NT2/D1 (cell line): ENCODE data around the gene CACNB2.

ENCODE experiments used
- SUZ12 ChIP-seq: IDR thresholded peaks from 2 replicates; pipeline ENCODE4 v1.6.1; 2011; ENCODE audit not compliant: insufficient read length, insufficient read depth; ENCODE audit errors: extremely low read depth
- YY1 ChIP-seq: IDR thresholded peaks from 2 replicates; pipeline ENCODE4 v1.6.1; 2011; ENCODE audit not compliant: insufficient read length, insufficient read depth
- ZNF274 ChIP-seq: IDR thresholded peaks from 2 replicates; pipeline ENCODE4 v1.6.1; 2011; ENCODE audit warnings: mild to moderate bottlenecking, low read depth, low read length

DNA sequence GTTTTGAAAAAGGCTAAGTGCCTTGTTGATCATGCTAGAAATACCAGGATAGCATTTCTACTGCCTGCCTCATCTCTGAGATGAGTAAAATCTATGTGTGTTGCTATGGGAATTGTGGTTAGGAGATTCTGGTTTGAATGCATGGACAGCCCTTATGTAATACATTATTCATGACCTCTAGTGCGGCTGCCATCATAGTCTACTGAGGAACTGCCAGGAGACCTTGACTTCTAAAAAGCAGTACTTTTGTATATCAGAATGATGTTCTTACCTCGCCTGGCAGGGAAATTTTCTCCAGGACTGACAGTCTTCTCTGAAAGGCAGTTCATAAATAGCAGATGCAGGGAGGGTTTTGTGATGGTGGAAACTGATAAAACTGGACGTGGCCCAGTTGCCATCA, 262.6 kb downstream of the CACNB2 start:
- no peak for TF ChIP-seq YY1
- TF ChIP-seq ZNF274 = no peak
- TF ChIP-seq SUZ12 = no peak
